WTC11 (cell line): ENCODE results near the gene EYA2. TPM values are rescaled to one million over a fixed set of nuclear protein-coding genes. Genes with fewer than 3 reads are reported as not detected.

Experiments used
- ATAC-seq: fragments of 200-7000 bp; cut with Tn5 transposase; 2 replicates; pipeline ENCODE4 v1.10.0; 2021; ENCODE audit warnings: mild to moderate bottlenecking, moderate library complexity
- CTCF ChIA-PET: fragments of 300-600 bp; sonication (Branson Sonifier 250); formaldehyde crosslinking; loops from one replicate; lab custom pipeline; 2021; ENCODE audit warnings: antibody characterized with exemption; lab: Charles Lee
- POLR2A ChIA-PET: fragments of 350-600 bp; sonication (Branson Sonifier 250); formaldehyde crosslinking; loops from one replicate; lab custom pipeline; 2021; ENCODE audit warnings: antibody characterized with exemption; lab: Charles Lee
- DNase-seq: peaks from one replicate; pipeline ENCODE4 v3.0.0; 2021; ENCODE audit warnings: low spot score
- H3K27ac Mint-ChIP-seq: 2 replicates; pipeline ENCODE4 v1.8.0; 2021; ENCODE audit warnings: mixed read lengths
- H3K27me3 Mint-ChIP-seq: 2 replicates; pipeline ENCODE4 v1.8.0; 2021; ENCODE audit warnings: low read depth, mild to moderate bottlenecking, moderate library complexity, mixed read lengths
- H3K36me3 Mint-ChIP-seq: 2 replicates; pipeline ENCODE4 v1.8.0; 2021; ENCODE audit warnings: mixed read lengths
- H3K4me1 Mint-ChIP-seq: 2 replicates; pipeline ENCODE4 v1.8.0; 2022; ENCODE audit warnings: mixed read lengths
- H3K4me3 Mint-ChIP-seq: 2 replicates; pipeline ENCODE4 v1.8.0; 2021; ENCODE audit warnings: mild to moderate bottlenecking, moderate library complexity, mixed read lengths
- H3K9me3 Mint-ChIP-seq: 2 replicates; pipeline ENCODE4 v1.8.0; 2021; ENCODE audit warnings: mixed read lengths
- ATF6 ChIP-seq: sonication (generic); formaldehyde crosslinking; IDR thresholded peaks from 2 replicates; pipeline ENCODE4 v1.8.1; 2023; ENCODE audit warnings: mild to moderate bottlenecking, missing genetic modification reagents
- CBFB ChIP-seq: sonication (generic); formaldehyde crosslinking; IDR thresholded peaks from 2 replicates; pipeline ENCODE4 v1.8.1; 2022; ENCODE audit warnings: mild to moderate bottlenecking, low read depth, missing genetic modification reagents
- CREB1 ChIP-seq: sonication (generic); formaldehyde crosslinking; IDR thresholded peaks from 2 replicates; pipeline ENCODE4 v1.8.0; 2023; ENCODE audit warnings: mild to moderate bottlenecking, missing genetic modification reagents
- E2F1 ChIP-seq: sonication (generic); formaldehyde crosslinking; IDR thresholded peaks from 2 replicates; pipeline ENCODE4 v1.8.0; 2022; ENCODE audit warnings: mild to moderate bottlenecking, missing genetic modification reagents
- ELF4 ChIP-seq: sonication (generic); formaldehyde crosslinking; IDR thresholded peaks from 2 replicates; pipeline ENCODE4 v1.8.1; 2022; ENCODE audit warnings: low read depth, mild to moderate bottlenecking, moderate library complexity, missing genetic modification reagents
- GABPB1 ChIP-seq: sonication (generic); formaldehyde crosslinking; IDR thresholded peaks from 2 replicates; pipeline ENCODE4 v1.8.1; 2023; ENCODE audit warnings: mild to moderate bottlenecking, missing genetic modification reagents
- GRHL2 ChIP-seq: fragments of 250-450 bp; sonication (Bioruptor Pico); IDR thresholded peaks from 2 replicates; pipeline ENCODE4 v1.8.0; 2022; ENCODE audit warnings: mild to moderate bottlenecking, moderate library complexity; ENCODE audit not compliant: insufficient replicate concordance, severe bottlenecking
- MAX ChIP-seq: sonication (generic); formaldehyde crosslinking; IDR thresholded peaks from 2 replicates; pipeline ENCODE4 v1.8.0; 2022; ENCODE audit warnings: mild to moderate bottlenecking, missing genetic modification reagents
- MYBL2 ChIP-seq: sonication (generic); formaldehyde crosslinking; IDR thresholded peaks from 2 replicates; pipeline ENCODE4 v1.8.1; 2023; ENCODE audit warnings: mild to moderate bottlenecking, moderate library complexity, missing genetic modification reagents
- OVOL2 ChIP-seq: fragments of 250-450 bp; sonication (Bioruptor Pico); IDR thresholded peaks from 2 replicates; pipeline ENCODE4 v1.9.0; 2021; ENCODE audit warnings: mild to moderate bottlenecking, borderline replicate concordance
- PREB ChIP-seq: sonication (generic); formaldehyde crosslinking; IDR thresholded peaks from 2 replicates; pipeline ENCODE4 v1.8.1; 2022; ENCODE audit warnings: mild to moderate bottlenecking, missing genetic modification reagents, moderate library complexity, borderline replicate concordance
- SOX15 ChIP-seq: fragments of 250-450 bp; sonication (Bioruptor Pico); IDR thresholded peaks from 2 replicates; pipeline ENCODE4 v1.9.0; 2021; ENCODE audit warnings: mild to moderate bottlenecking
- ZNF138 ChIP-seq: sonication (generic); formaldehyde crosslinking; conservative IDR thresholded peaks from 2 replicates; pipeline ENCODE4 v1.8.1; 2022; ENCODE audit warnings: mild to moderate bottlenecking, moderate library complexity, missing genetic modification reagents
- ZNF232 ChIP-seq: sonication (generic); formaldehyde crosslinking; IDR thresholded peaks from 2 replicates; pipeline ENCODE4 v1.8.0; 2022; ENCODE audit warnings: mild to moderate bottlenecking, missing genetic modification reagents
- ZNF532 ChIP-seq: fragments of 250-450 bp; sonication (Bioruptor Pico); IDR thresholded peaks from 2 replicates; pipeline ENCODE4 v1.9.0; 2021; ENCODE audit warnings: mild to moderate bottlenecking, borderline replicate concordance
- total RNA-seq: library from RNA; stranded (reverse); gene quantifications from 3 replicates; pipeline ENCODE4 v1.2.3, GENCODE V29; 2021
- TF ChIP-seq, protein P1 (sequence below): fragments of 250-450 bp; sonication (Bioruptor Pico); conservative IDR thresholded peaks from 2 replicates; pipeline ENCODE4 v1.9.0; 2021; ENCODE audit warnings: mild to moderate bottlenecking
- TF ChIP-seq, protein P2 (sequence below): sonication (generic); formaldehyde crosslinking; IDR thresholded peaks from 2 replicates; pipeline ENCODE4 v1.8.0; 2023; ENCODE audit warnings: missing genetic modification reagents
- TF ChIP-seq, protein P3 (sequence below): fragments of 250-450 bp; sonication (Bioruptor Pico); IDR thresholded peaks from 2 replicates; pipeline ENCODE4 v1.9.0; 2021; ENCODE audit warnings: moderate library complexity, mild to moderate bottlenecking, inconsistent platforms, borderline replicate concordance
- TF ChIP-seq, protein P4 (sequence below): sonication (generic); formaldehyde crosslinking; IDR thresholded peaks from 2 replicates; pipeline ENCODE4 v1.8.1; 2023; ENCODE audit warnings: mild to moderate bottlenecking, moderate library complexity, missing genetic modification reagents

Gene EYA2
- total RNA-seq, 1 experiment from 2014 or later, result 1.5 TPM

- Mint-ChIP-seq H3K36me3 (0 out of 2 replicates have a peak, but pooled peaks cover 2% of the 10 kb centered on the region), H3K27ac (no peak overlapping the region), H3K4me1 (peaks cover 11% of the 10 kb centered on the region), H3K9me3 (peaks cover 11% of the 10 kb centered on the region), H3K27me3 (no peaks in the 10 kb centered on the region), H3K4me3 (no peak overlapping the region)
- POLR2A ChIA-PET, result no interaction called here
- CTCF ChIA-PET, result interaction anchor here (1.0 kb wide), 1 partner anchor 591 kb away, joined by 5 read pairs; no protein-coding TSS in a partner anchor
- no peak for DNase-seq
- TF ChIP-seq, protein P1, sequence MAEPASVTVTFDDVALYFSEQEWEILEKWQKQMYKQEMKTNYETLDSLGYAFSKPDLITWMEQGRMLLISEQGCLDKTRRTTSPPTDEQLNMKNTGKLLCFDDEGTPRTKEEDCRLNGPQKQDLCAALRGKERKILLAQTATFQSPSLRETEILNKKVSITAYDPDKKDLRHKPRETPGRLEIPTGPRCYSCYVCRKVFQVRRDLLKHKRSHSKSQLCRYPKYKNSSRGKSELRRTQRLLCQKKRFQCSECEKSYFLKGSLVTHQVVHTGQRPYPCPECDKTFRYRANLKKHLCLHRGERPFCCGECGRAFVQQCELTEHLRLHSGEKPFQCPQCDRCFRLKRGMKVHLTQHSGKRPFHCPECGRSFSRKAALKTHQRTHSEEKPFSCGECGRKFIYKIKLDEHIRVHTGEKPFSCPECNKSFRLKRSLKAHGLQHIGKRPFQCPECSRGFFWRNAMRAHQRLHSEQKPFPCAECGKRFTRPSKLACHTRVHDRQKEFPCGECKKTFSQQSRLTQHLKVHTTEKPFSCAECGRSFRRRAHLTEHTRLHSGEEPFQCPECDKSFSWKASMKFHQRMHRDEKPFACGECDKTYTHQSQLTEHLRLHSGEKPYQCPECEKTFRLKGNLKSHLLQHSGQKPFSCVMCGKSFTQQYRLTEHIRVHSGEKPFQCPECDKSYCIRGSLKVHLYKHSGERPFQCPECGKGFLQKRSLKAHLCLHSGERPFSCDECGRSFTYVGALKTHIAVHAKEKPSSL, result no peak
- TF ChIP-seq ZNF532 (CRISPR knock-in tag) (no peak), CBFB (CRISPR knock-in tag) (no peak), ELF4 (CRISPR knock-in tag) (no peak), SOX15 (CRISPR knock-in tag) (no peak), MAX (CRISPR knock-in tag) (no peak), GABPB1 (no peak), ATF6 (CRISPR knock-in tag) (no peak), ZNF138 (CRISPR knock-in tag) (no peak), PREB (CRISPR knock-in tag) (no peak), OVOL2 (no peak)
- TF ChIP-seq, protein P2, sequence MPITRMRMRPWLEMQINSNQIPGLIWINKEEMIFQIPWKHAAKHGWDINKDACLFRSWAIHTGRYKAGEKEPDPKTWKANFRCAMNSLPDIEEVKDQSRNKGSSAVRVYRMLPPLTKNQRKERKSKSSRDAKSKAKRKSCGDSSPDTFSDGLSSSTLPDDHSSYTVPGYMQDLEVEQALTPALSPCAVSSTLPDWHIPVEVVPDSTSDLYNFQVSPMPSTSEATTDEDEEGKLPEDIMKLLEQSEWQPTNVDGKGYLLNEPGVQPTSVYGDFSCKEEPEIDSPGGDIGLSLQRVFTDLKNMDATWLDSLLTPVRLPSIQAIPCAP (CRISPR knock-in tag), result no peak
- ATAC-seq, result no peak
Observed at GRCh38 chr20:46929902-46930301, 35.3 kb downstream of the EYA2 start.

- POLR2A ChIA-PET, result interaction anchor here (0.6 kb wide), 1 partner anchor 130 kb away, joined by 7 read pairs; no protein-coding TSS in a partner anchor
- H3K27me3 Mint-ChIP-seq, result no peaks in the 10 kb centered on the region
- no peak overlapping the region for H3K27ac Mint-ChIP-seq
- 0 out of 2 replicates have a peak, but pooled peaks cover 2% of the 10 kb centered on the region for H3K36me3 Mint-ChIP-seq
- H3K4me3 Mint-ChIP-seq, result no peak overlapping the region
- CTCF ChIA-PET, result interaction anchor here (1.0 kb wide), 1 partner anchor 590 kb away, joined by 5 read pairs; no protein-coding TSS in a partner anchor
- TF ChIP-seq, protein P3, sequence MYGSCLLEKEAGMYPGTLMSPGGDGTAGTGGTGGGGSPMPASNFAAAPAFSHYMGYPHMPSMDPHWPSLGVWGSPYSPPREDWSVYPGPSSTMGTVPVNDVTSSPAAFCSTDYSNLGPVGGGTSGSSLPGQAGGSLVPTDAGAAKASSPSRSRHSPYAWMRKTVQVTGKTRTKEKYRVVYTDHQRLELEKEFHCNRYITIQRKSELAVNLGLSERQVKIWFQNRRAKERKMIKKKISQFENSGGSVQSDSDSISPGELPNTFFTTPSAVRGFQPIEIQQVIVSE, result no peak
- TF ChIP-seq GABPB1 (no peak), CREB1 (CRISPR knock-in tag) (no peak), ZNF232 (no peak), E2F1 (no peak), GRHL2 (CRISPR knock-in tag) (no peak), MYBL2 (CRISPR knock-in tag) (no peak)
- TF ChIP-seq, protein P4, sequence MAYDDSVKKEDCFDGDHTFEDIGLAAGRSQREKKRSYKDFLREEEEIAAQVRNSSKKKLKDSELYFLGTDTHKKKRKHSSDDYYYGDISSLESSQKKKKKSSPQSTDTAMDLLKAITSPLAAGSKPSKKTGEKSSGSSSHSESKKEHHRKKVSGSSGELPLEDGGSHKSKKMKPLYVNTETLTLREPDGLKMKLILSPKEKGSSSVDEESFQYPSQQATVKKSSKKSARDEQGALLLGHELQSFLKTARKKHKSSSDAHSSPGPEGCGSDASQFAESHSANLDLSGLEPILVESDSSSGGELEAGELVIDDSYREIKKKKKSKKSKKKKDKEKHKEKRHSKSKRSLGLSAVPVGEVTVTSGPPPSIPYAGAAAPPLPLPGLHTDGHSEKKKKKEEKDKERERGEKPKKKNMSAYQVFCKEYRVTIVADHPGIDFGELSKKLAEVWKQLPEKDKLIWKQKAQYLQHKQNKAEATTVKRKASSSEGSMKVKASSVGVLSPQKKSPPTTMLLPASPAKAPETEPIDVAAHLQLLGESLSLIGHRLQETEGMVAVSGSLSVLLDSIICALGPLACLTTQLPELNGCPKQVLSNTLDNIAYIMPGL, result no peak
- peaks cover 11% of the 10 kb centered on the region for H3K9me3 Mint-ChIP-seq
- peaks cover 10% of the 10 kb centered on the region for H3K4me1 Mint-ChIP-seq
- DNase-seq (no peak), ATAC-seq (no peak)
Observed at GRCh38 chr20:46930640-46931339, 36.1 kb downstream of the EYA2 start.
